HG03565 (cell line): ENCODE results near the gene DNAJB6.

ENCODE experiments used
- ATAC-seq: cut with Tn5 transposase; IDR thresholded peaks from one replicate; pipeline ENCODE4 v1.9.1; 2021; ENCODE audit warnings: mild to moderate bottlenecking, moderate library complexity; ENCODE audit not compliant: unreplicated experiment

Gene DNAJB6

DNA sequence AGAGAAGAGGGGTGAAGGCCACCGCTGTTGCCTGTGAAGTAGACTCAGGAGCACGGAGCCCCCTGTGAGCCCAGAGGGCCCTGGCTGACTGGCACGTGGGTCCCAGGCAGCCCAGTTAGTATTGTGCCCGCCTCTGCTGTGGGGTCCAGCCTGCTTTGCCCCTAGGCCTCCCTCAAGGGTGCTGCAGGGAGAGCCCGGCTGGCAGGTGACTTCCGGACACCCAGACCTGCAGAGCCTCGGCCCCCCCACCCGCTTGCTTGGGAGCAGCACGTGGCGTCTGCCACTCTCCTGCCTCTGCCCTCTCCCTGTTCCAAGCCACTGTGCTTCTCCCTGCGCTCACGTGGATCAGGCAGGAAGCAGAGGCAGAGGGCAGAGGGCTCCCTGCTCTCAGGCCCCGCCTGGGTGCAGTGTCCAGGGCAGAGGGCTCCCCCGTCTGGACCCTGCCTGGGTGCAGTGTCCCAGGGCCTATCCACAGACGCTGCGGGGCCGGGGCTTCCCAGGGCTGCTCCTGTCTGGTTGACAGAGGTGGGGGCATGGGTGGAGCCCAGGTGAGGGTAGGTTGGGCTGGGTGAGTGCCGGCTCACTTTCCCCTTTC is 88.4 kb downstream of the DNAJB6 start:
- no peak for ATAC-seq

DNA sequence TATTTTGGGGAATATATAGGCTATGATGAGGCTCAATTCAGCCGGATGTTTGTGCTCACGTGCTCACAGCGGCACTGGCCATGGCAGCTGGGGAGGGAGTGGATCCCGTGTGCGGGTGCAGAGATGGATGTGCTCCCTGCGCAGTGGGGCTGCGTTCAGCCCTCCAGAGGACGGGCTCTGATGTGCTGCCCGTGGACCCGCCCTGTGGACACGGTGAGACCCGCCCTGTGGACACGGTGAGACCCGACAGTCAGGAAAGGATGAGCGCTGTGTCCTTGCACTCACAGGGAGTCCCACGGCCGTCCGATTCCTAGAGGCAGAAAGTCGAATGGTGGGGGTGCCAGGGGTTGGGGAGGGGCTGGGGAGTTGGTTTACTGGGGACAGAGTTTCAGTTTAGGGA is 89.0 kb downstream of the DNAJB6 start:
- no peak for ATAC-seq

DNA sequence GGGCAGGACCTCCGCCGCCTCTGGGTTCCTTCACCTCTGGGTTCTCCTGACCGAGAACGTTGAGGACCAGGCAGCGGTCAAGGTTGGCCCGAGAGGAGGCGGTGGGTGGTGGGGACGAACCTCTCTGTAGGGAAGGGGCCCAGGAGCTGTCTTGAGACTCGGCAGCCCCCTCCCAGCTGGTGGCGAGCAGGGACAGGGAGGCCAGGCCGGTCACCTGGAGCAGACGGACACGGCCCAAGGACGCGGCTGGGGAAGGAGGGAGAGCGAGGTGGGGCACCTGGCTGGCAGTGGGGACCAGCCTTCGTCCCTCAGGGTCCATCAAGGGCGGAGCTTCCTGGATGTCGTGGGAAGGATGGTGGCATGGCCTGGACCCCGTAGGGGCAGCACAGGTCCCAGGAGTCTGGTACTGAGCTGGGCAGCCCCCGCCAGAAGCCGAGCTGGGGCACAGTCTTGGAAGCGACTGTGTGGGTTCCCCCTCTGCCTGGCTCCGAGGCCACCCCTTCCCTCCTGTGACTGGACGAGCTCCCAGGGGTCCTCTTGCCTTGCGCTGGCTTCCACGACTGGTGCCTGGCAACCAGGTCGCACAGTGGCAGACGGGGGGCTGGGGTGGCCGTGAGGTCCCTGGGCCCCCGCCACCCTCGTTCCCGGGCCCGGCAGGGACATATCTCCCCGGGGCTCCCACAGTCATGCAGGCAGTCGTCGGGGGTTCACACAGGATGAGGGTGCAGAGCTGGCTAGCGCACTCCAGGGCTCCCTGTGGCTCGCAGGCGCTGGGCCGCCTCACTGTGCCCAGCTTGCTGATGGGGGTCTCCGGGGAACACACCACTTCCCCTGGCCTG is 89.9 kb downstream of the DNAJB6 start:
- no peak for ATAC-seq

DNA sequence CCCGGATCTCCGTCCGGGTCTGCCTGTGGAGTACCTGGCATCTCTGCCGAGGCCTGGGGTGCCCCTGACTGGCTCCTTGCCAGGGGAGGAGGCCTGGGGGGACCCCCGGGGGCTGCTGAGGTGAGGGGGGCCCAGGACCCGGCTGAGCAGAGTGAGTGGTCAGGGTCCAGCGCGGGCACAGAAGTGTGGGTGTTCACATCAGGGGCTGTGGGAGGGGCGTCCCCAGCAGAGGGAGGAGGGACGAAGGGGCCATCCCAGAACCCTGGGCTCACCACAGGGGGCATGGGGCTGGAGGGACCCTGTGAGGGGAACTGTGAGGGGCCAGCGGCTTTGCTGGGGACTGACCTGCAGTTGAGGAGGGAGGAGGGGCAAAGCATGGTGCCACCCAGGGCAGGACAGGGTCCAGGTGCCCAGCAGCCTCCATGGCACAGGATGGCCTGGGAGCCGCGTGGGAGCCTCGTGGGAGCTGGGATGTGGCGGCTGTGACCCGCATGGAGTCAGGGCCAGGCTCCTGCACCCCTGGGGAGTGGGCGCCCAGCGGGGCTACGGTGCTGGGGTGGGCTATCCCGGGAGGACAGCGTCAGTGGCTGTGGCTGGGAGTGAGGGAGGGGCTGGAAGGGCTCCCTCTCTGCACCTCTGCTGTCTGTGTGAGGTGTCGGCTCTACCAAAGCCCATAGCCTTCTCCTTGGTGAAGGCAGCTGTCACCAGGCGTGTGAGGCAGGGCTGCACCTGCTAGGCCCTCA is 91.2 kb downstream of the DNAJB6 start:
- no peak for ATAC-seq

DNA sequence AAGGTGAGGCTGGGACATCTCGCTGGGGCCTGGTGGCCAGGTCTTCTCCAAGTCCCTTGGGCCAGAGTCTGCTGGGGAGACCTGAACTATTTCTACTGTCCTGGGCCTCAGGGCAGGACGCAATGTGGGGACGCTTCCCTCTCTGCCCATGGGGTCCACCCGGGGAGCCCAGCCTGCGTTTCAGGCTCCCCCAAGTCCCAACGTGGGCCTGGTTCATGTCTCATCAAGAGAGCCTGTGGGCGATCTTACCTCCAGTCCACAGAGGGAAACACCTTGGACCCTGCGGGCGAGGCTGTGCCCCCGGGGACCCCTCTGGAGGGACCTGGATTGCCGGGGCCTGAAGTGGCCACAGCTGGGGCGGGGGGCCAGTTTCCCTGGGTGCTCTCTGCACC is 91.7 kb downstream of the DNAJB6 start:
- ATAC-seq, result no peak

DNA sequence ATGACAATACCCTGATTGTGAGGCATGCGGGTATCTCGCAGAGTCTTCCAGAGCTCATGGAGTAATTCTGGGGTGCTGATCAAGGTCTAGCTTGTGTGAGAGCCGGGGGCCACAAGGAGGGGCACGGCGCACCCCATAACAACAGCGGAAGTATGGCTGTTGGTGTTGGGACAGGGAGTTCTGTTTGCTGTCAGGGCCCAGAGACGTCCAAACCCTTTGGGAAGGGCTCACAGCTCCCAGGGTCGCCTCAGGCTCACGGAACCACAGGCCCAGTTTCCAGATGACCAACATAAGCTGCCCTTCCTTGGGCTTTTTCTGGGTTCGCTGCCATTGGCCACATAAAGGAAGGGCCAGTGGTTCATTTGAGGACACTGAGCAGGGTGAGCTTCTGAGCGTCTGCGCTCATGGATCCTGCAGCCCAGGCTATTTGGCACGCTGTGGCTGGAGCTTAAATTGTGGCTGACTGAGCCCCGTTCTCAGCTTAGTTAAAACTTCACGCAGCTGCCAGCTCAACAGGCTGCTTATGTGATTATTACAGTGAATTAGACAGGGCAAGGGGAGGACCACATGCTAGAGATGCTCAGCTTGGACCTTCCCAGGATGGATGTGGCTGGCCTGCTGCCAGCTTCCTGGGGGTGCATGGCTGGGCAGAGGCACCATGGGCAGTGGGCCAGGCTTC is 92.3 kb downstream of the DNAJB6 start:
- no peak for ATAC-seq

DNA sequence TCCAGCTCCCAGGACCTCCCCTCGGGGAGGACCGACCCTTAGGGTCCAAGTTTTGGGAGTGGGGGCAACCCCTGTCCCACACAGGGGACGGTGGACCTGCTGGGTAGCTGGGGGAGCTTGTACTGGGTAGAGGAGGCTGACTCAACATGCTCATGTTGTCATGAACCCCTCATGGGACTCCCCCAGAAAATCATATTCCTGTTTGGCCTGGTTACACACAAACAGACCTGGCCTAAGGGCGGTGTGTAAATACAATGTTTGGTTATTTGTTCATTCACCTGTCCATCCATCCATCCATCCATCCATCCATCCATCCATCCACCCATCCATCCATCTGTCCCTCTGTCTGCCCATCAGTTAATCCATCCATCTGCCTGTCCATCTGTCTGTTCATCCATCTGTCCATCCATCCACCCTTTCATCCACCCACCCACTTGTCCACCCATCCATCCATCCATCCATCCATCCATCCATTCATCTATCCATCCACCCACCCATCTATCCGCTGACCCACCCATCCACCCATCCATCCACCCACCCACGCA is 92.9 kb downstream of the DNAJB6 start:
- ATAC-seq, result no peak

DNA sequence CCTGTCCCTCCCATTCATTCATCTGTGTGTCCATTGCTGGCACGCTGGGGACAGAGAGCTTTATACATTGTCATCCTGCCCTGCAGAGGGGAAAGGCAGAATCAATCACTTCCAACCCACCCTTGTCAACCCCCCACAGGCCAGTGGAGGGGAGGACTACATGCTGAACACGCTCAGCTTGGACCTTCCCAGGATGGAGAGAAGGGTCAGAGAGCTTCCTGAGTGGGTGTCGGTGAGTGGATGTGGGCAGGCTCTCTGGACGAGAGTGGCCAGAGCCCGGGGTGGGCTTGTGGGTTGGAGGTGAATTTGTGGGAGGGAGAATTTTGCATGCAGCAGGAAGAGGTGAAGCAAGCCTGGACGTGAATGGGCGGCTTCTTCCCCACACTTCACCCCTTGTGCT is 93.9 kb downstream of the DNAJB6 start:
- no peak for ATAC-seq

DNA sequence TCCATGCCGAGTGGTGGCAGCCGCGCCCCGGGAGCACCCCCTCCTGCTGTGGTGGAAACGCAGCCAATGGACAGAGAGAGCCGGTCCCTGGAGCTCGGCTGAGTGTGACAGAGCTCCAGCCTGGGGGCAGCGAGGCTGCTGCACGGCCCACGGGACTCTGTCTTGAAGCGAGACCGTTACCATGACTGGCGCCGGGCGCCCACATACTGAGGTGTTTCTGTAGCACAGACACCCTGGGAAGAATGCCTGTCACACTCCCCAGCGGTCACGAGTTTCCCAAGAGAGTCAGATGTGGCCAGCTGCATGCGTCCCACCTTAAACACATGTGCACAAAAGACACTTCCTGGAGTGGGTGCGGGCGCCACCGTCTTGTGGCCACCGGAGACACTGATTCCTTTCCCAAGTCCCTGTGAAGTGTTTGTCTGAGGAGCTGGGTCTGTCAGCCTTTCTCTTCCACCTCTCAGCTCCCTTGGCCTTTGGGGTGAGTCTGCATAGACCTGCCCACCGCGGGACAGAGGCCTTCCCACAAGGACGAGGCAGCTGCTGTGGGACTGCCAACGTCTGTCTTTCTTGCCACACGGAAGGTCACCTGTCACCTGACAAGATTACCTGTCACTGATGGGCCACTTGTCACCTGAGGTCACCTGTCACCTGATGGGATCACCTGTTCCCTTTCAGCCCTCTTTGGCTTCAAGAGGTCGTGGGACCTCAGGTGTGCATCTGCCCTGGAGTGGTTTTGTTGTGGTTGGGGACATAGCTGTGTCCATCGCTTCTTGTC is 94.6 kb downstream of the DNAJB6 start:
- ATAC-seq, result no peak

DNA sequence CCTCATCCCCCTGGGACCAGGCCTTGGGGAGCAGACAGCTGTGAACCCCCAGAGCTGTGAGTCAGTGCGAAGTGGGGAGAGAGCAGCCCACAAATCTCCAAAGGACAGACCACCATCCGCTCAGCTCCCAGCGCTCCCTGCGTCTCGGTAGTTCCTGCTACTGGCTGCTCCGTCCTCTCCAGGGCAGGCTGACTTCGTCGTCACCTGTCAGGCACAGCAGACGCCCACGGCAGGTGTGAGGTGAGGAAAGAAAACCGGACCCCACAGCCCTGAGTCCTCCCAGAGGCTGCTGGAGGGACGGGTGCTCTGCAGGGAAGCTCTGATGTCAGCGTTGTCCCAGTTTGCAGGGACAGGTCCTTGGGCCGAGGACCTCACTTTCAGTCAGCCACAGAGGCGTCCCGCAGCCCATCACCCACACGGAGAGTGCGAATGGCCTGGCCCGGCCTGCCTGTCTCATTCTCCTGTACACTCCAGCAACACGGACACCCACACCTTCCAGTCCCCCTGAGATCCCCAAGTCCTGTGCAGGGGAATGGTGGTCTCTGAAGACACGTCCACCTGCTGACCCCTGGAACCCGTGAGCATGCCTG is 95.2 kb downstream of the DNAJB6 start:
- ATAC-seq, result no peak

DNA sequence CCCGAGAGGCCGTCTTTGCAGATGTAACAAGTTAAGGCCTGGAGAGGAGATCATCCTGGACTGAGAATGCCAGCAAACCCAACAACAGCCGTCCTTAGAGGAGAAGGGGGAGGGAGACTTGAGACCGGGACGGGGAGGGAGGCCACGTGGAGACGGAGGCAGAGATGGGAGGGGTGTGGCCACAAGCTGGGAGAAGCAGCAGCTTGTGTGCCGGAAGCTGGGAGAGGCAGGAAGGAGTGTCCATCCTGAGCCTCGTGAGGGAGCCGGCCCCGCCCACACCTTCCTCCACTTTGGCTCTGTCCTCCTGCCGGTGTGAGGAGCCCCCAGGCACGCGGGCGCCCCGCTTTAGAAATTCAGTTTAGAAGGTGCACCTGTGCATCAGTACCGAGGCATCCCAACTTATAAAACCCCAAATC is 95.7 kb downstream of the DNAJB6 start:
- ATAC-seq, result no peak

DNA sequence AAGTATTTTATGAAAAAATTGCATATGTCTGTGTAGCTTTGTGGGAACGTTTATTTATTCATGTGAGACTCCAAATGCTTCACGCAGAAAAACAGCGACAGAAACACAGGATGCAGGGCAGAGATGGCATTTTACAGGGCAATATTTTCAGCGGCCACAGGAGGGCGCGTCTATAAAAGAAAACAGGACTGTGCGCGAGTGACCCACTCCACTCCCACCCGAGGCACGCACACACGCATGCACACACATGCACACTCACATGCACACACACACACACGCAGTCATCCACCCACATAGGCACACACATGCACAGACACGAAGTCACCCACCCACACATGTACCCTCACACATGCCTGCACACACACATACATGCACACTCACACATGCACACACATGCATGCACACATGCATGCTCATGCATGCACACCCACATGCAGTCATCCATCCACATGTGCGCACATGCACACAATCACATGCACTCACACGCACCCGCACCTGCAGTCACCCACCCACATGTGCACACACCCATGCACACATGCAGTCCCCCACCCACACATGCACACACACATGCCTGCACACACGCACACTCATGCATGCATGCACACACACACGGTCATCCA is 96.3 kb downstream of the DNAJB6 start:
- no peak for ATAC-seq

DNA sequence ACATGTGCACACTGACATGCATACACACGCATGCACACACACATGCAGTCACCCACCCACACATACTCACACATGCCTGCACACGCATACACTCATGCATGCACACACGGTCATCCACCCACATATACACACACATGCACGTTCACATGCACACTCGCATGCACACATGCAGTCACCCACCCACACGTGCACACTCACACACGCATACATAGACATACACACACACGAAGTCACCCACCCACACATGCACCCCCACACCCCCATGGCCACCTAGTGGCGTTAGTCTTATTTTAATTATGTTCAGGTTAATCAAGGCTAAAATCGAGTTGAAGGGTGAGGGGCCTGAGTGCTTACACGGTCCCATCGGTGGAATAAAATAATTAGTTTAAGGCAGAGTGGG is 96.8 kb downstream of the DNAJB6 start:
- ATAC-seq, result no peak

DNA sequence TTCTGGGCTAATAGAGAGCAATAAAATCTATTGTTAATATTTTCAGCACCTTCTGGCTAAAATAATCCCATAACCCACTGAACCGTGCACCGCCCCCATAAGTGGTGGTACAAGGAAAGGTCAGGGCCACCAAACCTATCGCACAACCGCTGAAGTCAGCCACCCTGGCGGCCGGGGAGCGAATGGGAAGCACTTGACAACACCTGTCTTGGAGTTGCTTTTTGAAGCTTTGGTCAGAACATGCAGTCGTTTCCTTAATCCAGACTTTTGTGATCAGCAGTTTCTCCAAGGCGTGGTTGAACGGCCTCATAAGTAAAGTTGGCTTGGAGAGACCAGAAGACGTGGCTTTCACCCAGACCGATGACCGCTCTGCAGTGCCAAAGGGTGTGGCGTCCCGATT is 97.4 kb downstream of the DNAJB6 start:
- no peak for ATAC-seq

DNA sequence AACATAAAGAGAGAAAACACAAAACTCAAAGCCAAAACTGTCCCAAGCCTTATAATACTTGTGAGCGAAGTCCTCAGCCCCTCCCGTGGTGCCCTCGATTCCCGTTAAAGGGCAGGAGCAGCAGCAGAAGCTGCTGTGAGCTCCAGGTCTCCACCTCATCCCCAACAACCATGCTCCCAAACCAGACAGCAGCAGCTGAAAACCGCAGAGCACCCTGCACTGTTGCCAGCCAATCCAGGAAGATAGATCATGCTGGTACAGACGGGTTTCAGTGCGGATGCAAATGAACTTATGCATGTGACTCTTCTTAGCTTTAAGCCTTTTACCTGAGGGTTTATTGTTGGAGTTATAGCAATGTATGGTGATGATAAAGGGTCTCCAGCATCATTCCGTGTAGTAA is 97.9 kb downstream of the DNAJB6 start:
- ATAC-seq, result no peak

DNA sequence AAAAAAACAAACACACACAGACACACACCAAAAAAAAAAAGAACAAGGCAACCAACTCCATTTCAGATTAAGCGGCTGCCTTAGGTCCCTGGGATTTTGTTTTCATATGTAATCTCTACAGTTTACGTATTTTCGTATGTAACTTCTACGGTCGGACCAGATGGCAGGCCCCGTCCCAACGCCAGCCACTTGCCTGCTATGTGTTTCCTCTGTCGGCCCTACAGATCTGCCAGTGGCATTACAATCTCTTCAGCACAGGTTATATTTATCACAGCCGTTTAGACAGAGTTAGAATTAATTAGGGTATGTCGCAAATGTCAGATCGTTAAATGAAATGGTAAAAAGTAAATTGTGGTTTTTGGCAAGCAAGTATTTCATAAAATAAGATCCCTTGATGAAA is 99.3 kb downstream of the DNAJB6 start:
- ATAC-seq, result no peak

DNA sequence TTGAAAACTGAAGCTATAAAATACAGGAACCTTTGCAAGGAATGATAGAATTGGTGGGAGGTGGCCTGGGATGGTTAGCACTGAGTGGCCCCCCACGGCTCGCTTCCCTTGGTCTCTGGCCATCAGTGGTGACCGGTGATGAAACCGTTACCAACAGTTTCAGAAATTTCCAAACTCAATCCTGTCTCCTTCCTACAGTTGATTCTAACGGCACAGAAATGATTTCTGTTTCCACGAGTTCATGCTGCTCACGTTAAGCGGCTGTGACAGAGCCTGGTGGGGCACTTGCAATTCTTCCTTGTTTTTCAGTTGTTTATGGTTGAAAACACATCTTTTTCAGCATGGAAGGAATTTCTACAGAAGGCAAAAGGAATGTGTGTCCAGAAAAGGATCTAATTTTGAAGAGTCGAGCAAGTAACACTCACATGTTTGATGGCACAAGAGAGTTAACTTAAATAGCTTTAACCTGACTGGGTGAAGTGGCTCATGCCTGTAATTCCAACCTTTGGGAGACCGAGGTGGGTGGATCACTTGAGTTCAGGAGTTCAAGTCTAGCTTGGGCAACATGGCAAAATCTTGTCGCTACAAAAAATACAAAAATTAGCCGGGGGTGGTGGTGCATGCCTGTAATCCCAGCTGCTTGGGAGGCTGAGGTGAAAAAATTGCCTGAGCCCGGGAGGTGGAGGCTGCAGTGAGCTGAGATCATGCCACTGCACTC is 100.1 kb downstream of the DNAJB6 start:
- ATAC-seq, result no peak

DNA sequence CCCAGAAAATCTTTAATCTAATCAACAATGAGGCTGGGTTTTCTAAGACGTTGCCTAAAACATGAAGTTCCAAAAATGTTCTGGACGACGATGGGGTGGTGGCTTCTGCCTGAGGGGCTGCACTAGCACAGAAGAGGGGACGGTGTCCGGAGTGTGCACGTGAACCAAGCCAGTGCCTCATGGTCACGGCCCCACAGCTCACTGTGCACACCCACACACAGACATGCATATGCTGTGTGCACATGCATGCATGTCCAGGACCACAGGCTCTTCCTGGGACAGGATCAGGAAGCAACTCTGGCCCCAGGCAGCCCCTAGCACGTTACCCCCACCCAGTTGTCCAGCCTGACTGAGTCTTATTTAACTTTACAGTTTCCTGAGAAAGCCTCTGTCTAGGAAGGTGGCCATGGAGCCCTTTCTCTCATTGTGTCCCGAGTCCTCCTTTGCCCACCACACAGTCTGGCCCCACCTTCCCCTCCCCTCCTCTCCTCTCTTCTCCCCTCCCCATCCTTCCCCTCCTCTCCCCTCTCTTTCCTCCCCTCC is 100.8 kb downstream of the DNAJB6 start:
- ATAC-seq, result no peak
